ENCODE measurements around the gene YJU2. TPM values are rescaled to one million over a fixed set of nuclear protein-coding genes. Genes with fewer than 3 reads are reported as not detected.

Gene YJU2
- polyA plus RNA-seq, 4 donors, result 22.8 to 31.0 (median 29.0) TPM

DNA sequence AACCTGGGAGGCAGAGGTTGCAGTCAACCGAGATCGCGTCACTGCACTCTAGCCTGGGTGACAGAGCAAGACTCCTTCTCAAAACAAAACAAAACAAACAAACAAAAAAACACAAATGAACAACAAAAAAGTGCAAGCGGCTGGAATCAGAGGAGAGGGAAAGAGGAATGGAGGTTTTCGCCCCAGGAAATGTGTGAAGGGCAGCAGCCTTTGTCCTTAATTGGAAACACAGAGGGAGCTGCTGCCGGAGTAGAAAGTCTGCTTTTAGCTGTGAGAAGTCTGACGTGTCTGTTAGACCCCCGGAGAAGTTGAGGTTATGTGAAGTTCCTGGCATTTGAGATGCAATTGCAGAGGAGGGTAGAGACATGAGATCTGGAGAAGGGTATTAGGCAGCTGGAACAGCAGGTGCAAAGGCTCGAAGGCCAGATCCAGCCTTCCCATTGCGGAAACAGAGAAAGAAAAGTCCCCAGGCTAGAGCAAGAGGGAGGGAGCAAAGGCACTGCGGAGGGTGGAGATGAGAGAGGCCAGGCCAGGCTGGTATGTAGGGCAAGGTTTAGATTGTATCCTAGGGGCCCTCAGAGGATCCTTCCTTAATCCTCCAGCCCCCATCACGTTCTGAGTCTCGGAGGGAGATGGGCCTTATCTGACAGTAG lies 54.8 kb downstream of the YJU2 start:
- FAIRE-seq (no peak), DNase-seq (no peak)
- Histone ChIP-seq H3K27me3 (ENCODE audit: control insufficient read depth in 3 of 3, insufficient read depth in 3 of 3, low read length in 3 of 3) (peaks cover 0 to 7% (median 0%) of the 10 kb centered on the region in 3 donors), H3K4me1 (ENCODE audit: control insufficient read depth in 3 of 3, insufficient read depth in 2 of 3, low read depth in 1 of 3, low read length in 2 of 3) (peaks cover 0 to 4% (median 0%) of the 10 kb centered on the region in 3 donors), H3K27ac (ENCODE audit: low read depth in 1 of 3, low read length in 2 of 3) (no peak overlapping the region), H3K9me3 (ENCODE audit: control insufficient read depth in 2 of 2, insufficient read depth in 1 of 2, low read depth in 1 of 2, low read length in 1 of 2) (no peaks in the 10 kb centered on the region), H3K4me3 (ENCODE audit: low read depth in 1 of 3, low read length in 3 of 3) (peak overlapping the region in 1 of 3 donors; percentile 22), H3K36me3 (ENCODE audit: control insufficient read depth in 3 of 3, insufficient read depth in 2 of 3, low read depth in 1 of 3, low read length in 3 of 3) (no peaks in the 10 kb centered on the region)
- WGBS, 3 donors, result 43 to 52% (median 49%) methylated on average over 13 of the region's 13 CpGs

- Histone ChIP-seq H3K27me3 (ENCODE audit: control insufficient read depth in 3 of 3, insufficient read depth in 3 of 3, low read length in 3 of 3) (peaks cover 0 to 7% (median 0%) of the 10 kb centered on the region in 3 donors), H3K27ac (ENCODE audit: low read depth in 1 of 3, low read length in 2 of 3) (no peak within 1 kb of the TSS), H3K9me3 (ENCODE audit: control insufficient read depth in 2 of 2, insufficient read depth in 1 of 2, low read depth in 1 of 2, low read length in 1 of 2) (no peaks in the 10 kb centered on the region), H3K36me3 (ENCODE audit: control insufficient read depth in 3 of 3, insufficient read depth in 2 of 3, low read depth in 1 of 3, low read length in 3 of 3) (no peaks in the 10 kb centered on the region), H3K4me3 (ENCODE audit: low read depth in 1 of 3, low read length in 3 of 3) (peak within 1 kb of the TSS in 1 of 3 donors; percentile 25), H3K4me1 (ENCODE audit: control insufficient read depth in 3 of 3, insufficient read depth in 2 of 3, low read depth in 1 of 3, low read length in 2 of 3) (peaks cover 0 to 4% (median 0%) of the 10 kb centered on the region in 3 donors)
- DNase-seq, result peak in 1 of 2 donors; percentile 25
- WGBS, 3 donors, result 46 to 58% (median 47%) methylated on average over 8 of the region's 8 CpGs
- FAIRE-seq, result no peak
These were observed 55.4 kb downstream of the YJU2 start, which contains the start of gene TMIGD2 for GRCh38 chr19:4302243-4302640. Gene TMIGD2 (minus strand): TSS chr19:4302389. CDS start chr19:4302385, 4 bp downstream.

- Histone ChIP-seq H3K27me3 (ENCODE audit: control insufficient read depth in 3 of 3, insufficient read depth in 3 of 3, low read length in 3 of 3) (peaks cover 0 to 7% (median 0%) of the 10 kb centered on the region in 3 donors), H3K27ac (ENCODE audit: low read depth in 1 of 3, low read length in 2 of 3) (peak overlapping the region in 1 of 3 donors; percentile 41), H3K4me1 (ENCODE audit: control insufficient read depth in 3 of 3, insufficient read depth in 2 of 3, low read depth in 1 of 3, low read length in 2 of 3) (peaks cover 0 to 4% (median 0%) of the 10 kb centered on the region in 3 donors), H3K9me3 (ENCODE audit: control insufficient read depth in 2 of 2, insufficient read depth in 1 of 2, low read depth in 1 of 2, low read length in 1 of 2) (no peaks in the 10 kb centered on the region), H3K4me3 (ENCODE audit: low read depth in 1 of 3, low read length in 3 of 3) (peak overlapping the region in 1 of 3 donors; percentile 49), H3K36me3 (ENCODE audit: control insufficient read depth in 3 of 3, insufficient read depth in 2 of 3, low read depth in 1 of 3, low read length in 3 of 3) (no peaks in the 10 kb centered on the region)
- DNase-seq (peak in 1 of 2 donors; percentile 54), FAIRE-seq (no peak)
- WGBS, 3 donors, result 46 to 50% (median 49%) methylated on average over 18 of the region's 18 CpGs
These were observed 57.1 kb downstream of the YJU2 start for GRCh38 chr19:4303819-4304537.

- H3K4me3 ChIP-seq (ENCODE audit: low read depth in 1 of 3, low read length in 3 of 3), result peak within 1 kb of the TSS in 1 of 3 donors; percentile 49
- peaks cover 0 to 7% (median 0%) of the 10 kb centered on the region in 3 donors for H3K27me3 ChIP-seq (ENCODE audit: control insufficient read depth in 3 of 3, insufficient read depth in 3 of 3, low read length in 3 of 3)
- peak in 1 of 2 donors; percentile 43 for DNase-seq
- H3K9me3 ChIP-seq (ENCODE audit: control insufficient read depth in 2 of 2, insufficient read depth in 1 of 2, low read depth in 1 of 2, low read length in 1 of 2), result no peaks in the 10 kb centered on the region
- H3K4me1 ChIP-seq (ENCODE audit: control insufficient read depth in 3 of 3, insufficient read depth in 2 of 3, low read depth in 1 of 3, low read length in 2 of 3), result peaks cover 0 to 4% (median 0%) of the 10 kb centered on the region in 3 donors
- no peak for FAIRE-seq
- H3K36me3 ChIP-seq (ENCODE audit: control insufficient read depth in 3 of 3, insufficient read depth in 2 of 3, low read depth in 1 of 3, low read length in 3 of 3), result no peaks in the 10 kb centered on the region
- WGBS, 3 donors, result 6 to 10% (median 6%) methylated on average over 28 to 63 of the region's 63 CpGs
- peak within 1 kb of the TSS in 1 of 3 donors; percentile 41 for H3K27ac ChIP-seq (ENCODE audit: low read depth in 1 of 3, low read length in 2 of 3)
These were observed 57.8 kb downstream of the YJU2 start, which contains the start of gene FSD1 for GRCh38 chr19:4304538-4305256. Gene FSD1 (plus strand): TSS chr19:4304598. CDS start chr19:4304747, 149 bp downstream.

- peaks cover 0 to 7% (median 0%) of the 10 kb centered on the region in 3 donors for H3K27me3 ChIP-seq (ENCODE audit: control insufficient read depth in 3 of 3, insufficient read depth in 3 of 3, low read length in 3 of 3)
- H3K4me3 ChIP-seq (ENCODE audit: low read depth in 1 of 3, low read length in 3 of 3), result no peak overlapping the region
- no peak overlapping the region for H3K27ac ChIP-seq (ENCODE audit: low read depth in 1 of 3, low read length in 2 of 3)
- peaks cover 0 to 4% (median 0%) of the 10 kb centered on the region in 3 donors for H3K4me1 ChIP-seq (ENCODE audit: control insufficient read depth in 3 of 3, insufficient read depth in 2 of 3, low read depth in 1 of 3, low read length in 2 of 3)
- DNase-seq (no peak), FAIRE-seq (no peak)
- WGBS, 3 donors, result 53 to 69% (median 54%) methylated on average over 7 of the region's 7 CpGs
- no peaks in the 10 kb centered on the region for H3K9me3 ChIP-seq (ENCODE audit: control insufficient read depth in 2 of 2, insufficient read depth in 1 of 2, low read depth in 1 of 2, low read length in 1 of 2)
- H3K36me3 ChIP-seq (ENCODE audit: control insufficient read depth in 3 of 3, insufficient read depth in 2 of 3, low read depth in 1 of 3, low read length in 3 of 3), result no peaks in the 10 kb centered on the region
These were observed 58.4 kb downstream of the YJU2 start for GRCh38 chr19:4305257-4305612.

GRCh38 chr19:4305659-4306058 lies 58.8 kb downstream of the YJU2 start:
- WGBS, 3 donors, result 64 to 84% (median 73%) methylated on average over 16 of the region's 16 CpGs
- Histone ChIP-seq H3K4me1 (ENCODE audit: control insufficient read depth in 3 of 3, insufficient read depth in 2 of 3, low read depth in 1 of 3, low read length in 2 of 3) (peaks cover 0 to 4% (median 0%) of the 10 kb centered on the region in 3 donors), H3K4me3 (ENCODE audit: low read depth in 1 of 3, low read length in 3 of 3) (no peak overlapping the region), H3K9me3 (ENCODE audit: control insufficient read depth in 2 of 2, insufficient read depth in 1 of 2, low read depth in 1 of 2, low read length in 1 of 2) (no peaks in the 10 kb centered on the region), H3K27ac (ENCODE audit: low read depth in 1 of 3, low read length in 2 of 3) (no peak overlapping the region), H3K27me3 (ENCODE audit: control insufficient read depth in 3 of 3, insufficient read depth in 3 of 3, low read length in 3 of 3) (peaks cover 0 to 7% (median 0%) of the 10 kb centered on the region in 3 donors), H3K36me3 (ENCODE audit: control insufficient read depth in 3 of 3, insufficient read depth in 2 of 3, low read depth in 1 of 3, low read length in 3 of 3) (no peaks in the 10 kb centered on the region)
- DNase-seq (no peak), FAIRE-seq (no peak)

DNA sequence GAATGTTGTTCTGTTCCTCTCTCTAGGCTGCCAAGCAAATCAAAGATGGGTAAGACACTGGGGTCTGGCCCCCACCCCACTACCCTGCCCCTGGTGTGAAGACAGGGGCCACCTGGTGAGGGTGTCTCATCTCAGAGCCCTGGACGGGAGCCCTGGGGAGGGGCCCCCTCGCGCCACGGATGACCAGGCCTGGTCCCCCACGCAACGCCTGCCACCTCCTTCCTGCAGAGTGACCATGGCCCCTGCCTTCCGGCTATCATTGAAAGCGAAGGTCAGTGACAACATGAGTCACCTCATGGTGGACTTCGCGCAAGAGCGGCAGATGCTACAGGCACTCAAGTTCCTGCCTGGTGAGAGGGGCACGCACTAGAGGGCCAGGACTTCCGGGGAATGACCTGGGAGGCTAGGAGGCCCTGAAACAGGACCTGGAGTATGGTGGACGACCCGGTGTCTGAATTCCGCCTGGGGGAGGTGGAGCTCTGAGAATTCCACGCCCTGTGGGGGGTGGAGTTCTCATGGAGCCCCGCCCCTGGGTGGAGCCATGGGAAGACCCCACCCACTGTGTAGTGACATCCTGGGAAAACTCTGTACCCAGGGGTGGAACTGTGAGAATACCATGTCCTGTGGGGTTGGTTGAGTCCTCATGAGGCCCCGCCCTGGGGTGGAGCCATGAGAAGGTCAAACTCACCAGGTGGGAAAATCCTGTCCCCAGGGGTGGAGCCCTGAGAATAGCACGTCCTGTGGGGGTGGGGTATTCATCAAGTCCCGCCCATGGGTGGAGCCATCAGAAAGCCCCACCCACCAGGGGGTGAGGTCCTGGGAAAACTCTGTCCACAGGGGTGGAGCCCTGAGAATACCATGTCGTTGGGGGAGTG lies 63.6 kb downstream of the YJU2 start:
- H3K4me1 ChIP-seq (ENCODE audit: control insufficient read depth in 3 of 3, insufficient read depth in 2 of 3, low read depth in 1 of 3, low read length in 2 of 3), result no peaks in the 10 kb centered on the region
- FAIRE-seq (no peak), DNase-seq (peak in 1 of 2 donors; percentile 35)
- no peaks in the 10 kb centered on the region for H3K9me3 ChIP-seq (ENCODE audit: control insufficient read depth in 2 of 2, insufficient read depth in 1 of 2, low read depth in 1 of 2, low read length in 1 of 2)
- H3K36me3 ChIP-seq (ENCODE audit: control insufficient read depth in 3 of 3, insufficient read depth in 2 of 3, low read depth in 1 of 3, low read length in 3 of 3), result no peaks in the 10 kb centered on the region
- no peak overlapping the region for H3K4me3 ChIP-seq (ENCODE audit: low read depth in 1 of 3, low read length in 3 of 3)
- 86 to 90% (median 89%) methylated on average over 21 to 22 of the region's 22 CpGs for WGBS, 3 donors
- peaks cover 0 to 4% (median 0%) of the 10 kb centered on the region in 3 donors for H3K27me3 ChIP-seq (ENCODE audit: control insufficient read depth in 3 of 3, insufficient read depth in 3 of 3, low read length in 3 of 3)
- H3K27ac ChIP-seq (ENCODE audit: low read depth in 1 of 3, low read length in 2 of 3), result no peak overlapping the region

All from small intestine (tissue), 7 donors.